Endothelial cell of umbilical vein (primary cell): Measurements from ENCODE around the gene MCM5. TPM values are rescaled to one million over a fixed set of nuclear protein-coding genes. Genes with fewer than 3 reads are reported as not detected.

Experiments used
- BruUV-seq: library from RNA; stranded (reverse); fragments of 400-500 nt; replicated peaks from 2 replicates; lab custom pipeline; 2021; lab: Mats Ljungman, UMichigan
- CTCF ChIA-PET: fragments of 300-600, 350-600 bp; sonication (Branson Sonifier 250); formaldehyde crosslinking; loops from one replicate; lab custom pipeline; 2021; ENCODE audit warnings: antibody characterized with exemption, inconsistent platforms; lab: Charles Lee
- POLR2A ChIA-PET: fragments of 300-600, 350-600 bp; sonication (Branson Sonifier 250); formaldehyde crosslinking; loops from one replicate; lab custom pipeline; 2021; ENCODE audit warnings: antibody characterized with exemption, inconsistent platforms; lab: Charles Lee
- DNase-seq: peaks from one replicate; pipeline ENCODE4 v3.0.0-alpha.2; 2011; ENCODE audit warnings: low read depth, low spot score
- FAIRE-seq: peaks from 2 replicates; lab custom pipeline; 2011; peaks lifted over from hg19 to GRCh38; lab: Jason Lieb, UNC
- H2AFZ ChIP-seq: 2 replicates; pipeline ENCODE4 v1.6.0; 2012; ENCODE audit warnings: low read depth, low read length, control low read depth, inconsistent platforms
- H3K27ac ChIP-seq: 2 replicates; pipeline ENCODE4 v1.5.1; 2011; ENCODE audit warnings: low read depth, mild to moderate bottlenecking, control low read depth, low read length, moderate library complexity; ENCODE audit not compliant: insufficient read depth
- H3K27me3 ChIP-seq, 2 experiments: 2 replicates each; pipeline versions ENCODE4 v1.6.0 to v1.6.1; 2011; ENCODE audit warnings: low read length in 2 of 2, mixed read lengths in 1 of 2; ENCODE audit not compliant: control insufficient read depth in 2 of 2, insufficient read depth in 2 of 2
- H3K36me3 ChIP-seq, 2 experiments: 2 replicates in 1 of 2; 3 replicates in 1 of 2; pipeline ENCODE4 v1.5.1; 2011; ENCODE audit warnings: low read length in 2 of 2, mild to moderate bottlenecking in 1 of 2, moderate library complexity in 1 of 2; ENCODE audit not compliant: control insufficient read depth in 2 of 2, insufficient read depth in 2 of 2; ENCODE audit errors: extremely low read depth in 1 of 2
- H3K4me1 ChIP-seq: 3 replicates; pipeline ENCODE4 v1.5.1; 2011; ENCODE audit warnings: mild to moderate bottlenecking, low read length; ENCODE audit not compliant: control insufficient read depth, insufficient read depth; ENCODE audit errors: extremely low read depth
- H3K4me2 ChIP-seq: 2 replicates; pipeline ENCODE4 v1.6.1; 2011; ENCODE audit warnings: low read length, control low read depth, mixed read lengths; ENCODE audit not compliant: insufficient read depth
- H3K4me3 ChIP-seq, 3 experiments: fragments of 200-600 bp in 1 of 3; sonication (generic), shearing (Covaris generic) in 1 of 3; replicated peaks in 1 of 3; 2 replicates each; pipeline ENCODE4 v1.5.1; 2011 to 2016; ENCODE audit warnings: control low read depth in 3 of 3, low read length in 3 of 3, mild to moderate bottlenecking in 2 of 3, inconsistent platforms in 1 of 3, low read depth in 1 of 3, moderate library complexity in 1 of 3; ENCODE audit not compliant: insufficient read depth in 1 of 3
- H3K79me2 ChIP-seq: 2 replicates; pipeline ENCODE4 v1.6.0; 2012; ENCODE audit warnings: low read length, inconsistent platforms; ENCODE audit not compliant: control insufficient read depth, insufficient read depth
- H3K9ac ChIP-seq: replicated peaks from 2 replicates; pipeline ENCODE3; 2011; ENCODE audit warnings: low read length, control low read depth; ENCODE audit not compliant: insufficient read depth; ENCODE audit errors: extremely low read depth
- H3K9me1 ChIP-seq: replicated peaks from 3 replicates; pipeline ENCODE4 v1.6.0; 2011; ENCODE audit warnings: mild to moderate bottlenecking, low read length; ENCODE audit not compliant: control insufficient read depth, insufficient read depth; ENCODE audit errors: extremely low read depth
- H3K9me3 ChIP-seq: replicated peaks from 2 replicates; pipeline ENCODE4 v1.5.1; 2012; ENCODE audit warnings: low read length, inconsistent platforms; ENCODE audit not compliant: control insufficient read depth, insufficient read depth
- H4K20me1 ChIP-seq: replicated peaks from 2 replicates; pipeline ENCODE3; 2011; ENCODE audit warnings: mild to moderate bottlenecking, low read length; ENCODE audit not compliant: control insufficient read depth, insufficient read depth; ENCODE audit errors: extremely low read depth
- CTCF ChIP-seq, 2 donors: IDR thresholded peaks; 1 replicate in 1 of 2; 2 replicates in 1 of 2; pipeline ENCODE4 v1.5.1; 2011; ENCODE audit warnings: low read length in 2 of 2, mild to moderate bottlenecking in 2 of 2, moderate library complexity in 2 of 2, control low read depth in 1 of 2, inconsistent platforms in 1 of 2, low read depth in 1 of 2; ENCODE audit not compliant: insufficient read depth in 1 of 2; ENCODE audit errors: extremely low read depth in 1 of 2
- EZH2 ChIP-seq: IDR thresholded peaks from 2 replicates; pipeline ENCODE4 v1.6.1; 2012; ENCODE audit warnings: borderline replicate concordance, low read depth, mild to moderate bottlenecking, moderate library complexity, low read length, inconsistent platforms; ENCODE audit not compliant: severe bottlenecking
- FOS ChIP-seq: IDR thresholded peaks from 2 replicates; pipeline ENCODE4 v1.6.1; 2011; ENCODE audit warnings: mild to moderate bottlenecking, low read length, moderate library complexity, borderline replicate concordance; ENCODE audit not compliant: insufficient read depth
- GATA2 ChIP-seq: IDR thresholded peaks from 2 replicates; pipeline ENCODE4 v1.7.0; 2011; ENCODE audit warnings: low read depth, mild to moderate bottlenecking, moderate library complexity, mixed read lengths, low read length; ENCODE audit not compliant: insufficient read length, insufficient read depth
- JUN ChIP-seq: IDR thresholded peaks from 2 replicates; pipeline ENCODE4 v1.6.1; 2011; ENCODE audit warnings: borderline replicate concordance, low read depth; ENCODE audit not compliant: insufficient read length, insufficient read depth
- MAX ChIP-seq: IDR thresholded peaks from 2 replicates; pipeline ENCODE4 v1.6.1; 2011; ENCODE audit not compliant: insufficient read depth, insufficient read length
- MYC ChIP-seq: IDR thresholded peaks from one replicate; pipeline ENCODE4 v1.6.1; 2011; ENCODE audit warnings: mild to moderate bottlenecking, low read depth, low read length
- POLR2A ChIP-seq: IDR thresholded peaks from 2 replicates; pipeline ENCODE4 v1.6.1; 2012; ENCODE audit warnings: low read depth, mild to moderate bottlenecking, control low read depth, low read length
- POLR2AphosphoS5 ChIP-seq: IDR thresholded peaks from 2 replicates; pipeline ENCODE4 v1.6.1; 2012; ENCODE audit warnings: low read depth, mild to moderate bottlenecking, control low read depth, low read length, moderate library complexity; ENCODE audit not compliant: insufficient read depth
- dilution Hi-C: fragments of 300-500 bp; cut with MboI; formaldehyde crosslinking; loops from one replicate; pipeline ENCODE4 v1.15.0; 2019; ENCODE audit warnings: low sequenced_read_pairs; ENCODE audit not compliant: extremely low pct_ligation_motif_present
- intact Hi-C: fragments of 100-400 bp; cut with micrococcal nuclease; formaldehyde crosslinking; loops from one replicate; pipeline ENCODE4 v1.10.0; 2022
- polyA plus RNA-seq, 4 experiments: library from polyadenylated mRNA; depleted of rRNA in 3 of 4; stranded (reverse) in 3 of 4; unstranded in 1 of 4; fragments of >200 nt; gene quantifications; 2 replicates each; pipeline versions ENCODE4 v1.2.1 to v1.2.3, GENCODE V29; 2011 to 2012; ENCODE audit warnings: missing spikeins in 1 of 4
- total RNA-seq: library from RNA; stranded (reverse); gene quantifications from 2 replicates; pipeline ENCODE4 v1.2.3, GENCODE V29; 2021

MCM5 gene
- total and polyA plus RNA-seq, 2 donors (not counting 3 experiments of a cell fraction or from before 2014, with no cell fraction given): 67.8 to 111 TPM

GRCh38 chr22:35409783-35410662, 10.1 kb downstream of the MCM5 start:
- no peaks in the 10 kb centered on the region for H4K20me1 ChIP-seq
- no peak for FAIRE-seq
- POLR2A ChIA-PET: no interaction called here

More at GRCh38 chr22:35409783-35410662, 10.1 kb downstream of the MCM5 start:
- no peak for TF ChIP-seq FOS
- TF ChIP-seq GATA2: no peak
- no peak for TF ChIP-seq EZH2
- no peak for TF ChIP-seq MYC
- TF ChIP-seq MAX: no peak
- TF ChIP-seq POLR2A: no peak
- no peak for TF ChIP-seq CTCF (IDR thresholded peaks at IDR 0.05; ENCODE audit: extremely low read depth in 1 of 2, insufficient read depth in 1 of 2, low read depth in 1 of 2, low read length in 2 of 2)
- TF ChIP-seq JUN: no peak
- TF ChIP-seq POLR2AphosphoS5: no peak
- H3K4me1 ChIP-seq: no peaks in the 10 kb centered on the region
- no peak for DNase-seq
- no peaks in the 10 kb centered on the region for H3K79me2 ChIP-seq
- no peak overlapping the region for H3K4me2 ChIP-seq
- BruUV-seq: no TSS peak
- no peak overlapping the region for H3K4me3 ChIP-seq
- no peaks in the 10 kb centered on the region for H3K9me3 ChIP-seq
- CTCF ChIA-PET: interaction anchor here (0.8 to 1.4 kb wide), 3 partner anchors 21 to 59 kb away, joined by 3 to 5 read pairs (median 3); no protein-coding TSS in a partner anchor
- dilution Hi-C loops (no loop called here), intact Hi-C loops (no loop called here)
- H3K9me1 ChIP-seq: no peaks in the 10 kb centered on the region
- H3K36me3 ChIP-seq: peaks cover 6 to 7% of the 10 kb centered on the region in 2 experiments
- no peaks in the 10 kb centered on the region for H3K27me3 ChIP-seq
- H2AFZ ChIP-seq: no peak overlapping the region
- no peak overlapping the region for H3K9ac ChIP-seq
- no peak overlapping the region for H3K27ac ChIP-seq
